Fibroblast of lung (primary cell): ENCODE measurements around the gene HSPA12B. TPM values are rescaled to one million over a fixed set of nuclear protein-coding genes. Genes with fewer than 3 reads are reported as not detected.

Experiments used
- DNase-seq, 2 donors: peaks; one replicate each; pipeline versions ENCODE4 v3.0.0 to v3.0.0-alpha.2; 2010; ENCODE audit warnings: low read depth in 2 of 2
- H2AFZ ChIP-seq: 2 replicates; pipeline ENCODE4 v1.5.1; 2012; ENCODE audit warnings: low read length, control low read depth, inconsistent platforms
- H3K27ac ChIP-seq: 2 replicates; pipeline ENCODE4 v1.5.1; 2011; ENCODE audit warnings: low read length, control low read depth; ENCODE audit not compliant: insufficient read depth
- H3K27me3 ChIP-seq: 2 replicates; pipeline ENCODE4 v1.5.1; 2011; ENCODE audit warnings: mild to moderate bottlenecking, low read length; ENCODE audit not compliant: control insufficient read depth, insufficient read depth
- H3K36me3 ChIP-seq: 2 replicates; pipeline ENCODE4 v1.5.1; 2011; ENCODE audit warnings: low read length; ENCODE audit not compliant: control insufficient read depth, insufficient read depth
- H3K4me1 ChIP-seq: 2 replicates; pipeline ENCODE4 v1.5.1; 2011; ENCODE audit warnings: low read length; ENCODE audit not compliant: control insufficient read depth, insufficient read depth; ENCODE audit errors: extremely low read depth
- H3K4me2 ChIP-seq: 2 replicates; pipeline ENCODE4 v1.5.1; 2011; ENCODE audit warnings: low read length, control low read depth; ENCODE audit not compliant: insufficient read depth; ENCODE audit errors: extremely low read depth
- H3K4me3 ChIP-seq, 4 experiments: fragments of 200-600 bp in 1 of 4; sonication (generic) in 1 of 4; replicated peaks in 1 of 4; 2 replicates each; pipeline ENCODE4 v1.5.1; 2011 to 2016; ENCODE audit warnings: low read length in 4 of 4, low read depth in 3 of 4, mild to moderate bottlenecking in 3 of 4, control low read depth in 2 of 4, inconsistent platforms in 1 of 4, mixed read lengths in 1 of 4; ENCODE audit not compliant: insufficient read depth in 1 of 4; ENCODE audit errors: control extremely low read depth in 1 of 4
- H3K79me2 ChIP-seq: 2 replicates; pipeline ENCODE4 v1.5.1; 2012; ENCODE audit warnings: mild to moderate bottlenecking, low read length, inconsistent platforms; ENCODE audit not compliant: control insufficient read depth, insufficient read depth
- H3K9ac ChIP-seq: 2 replicates; pipeline ENCODE4 v1.5.1; 2011; ENCODE audit warnings: mild to moderate bottlenecking, low read length, control low read depth; ENCODE audit not compliant: insufficient read depth
- H3K9me3 ChIP-seq: 2 replicates; pipeline ENCODE4 v1.5.1; 2012; ENCODE audit warnings: low read depth, low read length; ENCODE audit not compliant: control insufficient read depth, insufficient read depth
- H4K20me1 ChIP-seq: 2 replicates; pipeline ENCODE4 v1.5.1; 2011; ENCODE audit warnings: low read length; ENCODE audit not compliant: control insufficient read depth, insufficient read depth; ENCODE audit errors: extremely low read depth
- CTCF ChIP-seq, 2 donors: IDR thresholded peaks in 1 of 2; conservative IDR thresholded peaks in 1 of 2; 1 replicate in 1 of 2; 2 replicates in 1 of 2; pipeline ENCODE4 v1.5.1; 2011 to 2012; ENCODE audit warnings: low read length in 2 of 2, control low read depth in 1 of 2, inconsistent platforms in 1 of 2, low read depth in 1 of 2, mild to moderate bottlenecking in 1 of 2
- EZH2 ChIP-seq: IDR thresholded peaks from 2 replicates; pipeline ENCODE4 v1.5.1; 2012; ENCODE audit warnings: low read length, control low read depth, mild to moderate bottlenecking; ENCODE audit errors: missing control alignments
- polyA plus RNA-seq, 2 donors: library from polyadenylated mRNA; depleted of rRNA in 1 of 2; stranded (reverse) in 1 of 2; unstranded in 1 of 2; fragments of >200 nt; gene quantifications; 2 replicates each; pipeline ENCODE4 v1.2.1, GENCODE V29; 2011 to 2012; ENCODE audit warnings: missing spikeins in 1 of 2
- total RNA-seq: library from RNA; depleted of rRNA; stranded (reverse); fragments of >200 nt; gene quantifications from 2 replicates; pipeline ENCODE4 v1.2.1, GENCODE V29; 2014

The HSPA12B gene
- total and polyA plus RNA-seq, 2 donors (not counting 1 experiment from before 2014, with no cell fraction given) = 0.02 to 0.17 TPM

GRCh38 chr20:3783068-3783489 is 50.6 kb downstream of the HSPA12B start:
- Histone ChIP-seq H3K4me3 (no peak overlapping the region), H3K79me2 (peaks cover 34% of the 10 kb centered on the region), H3K27ac (no peak overlapping the region), H3K4me2 (peak overlapping the region; percentile 62), H3K36me3 (peaks cover 5% of the 10 kb centered on the region), H3K27me3 (no peaks in the 10 kb centered on the region), H3K4me1 (peaks cover 22% of the 10 kb centered on the region), H2AFZ (no peak overlapping the region), H3K9ac (no peak overlapping the region), H4K20me1 (peaks cover 2% of the 10 kb centered on the region), H3K9me3 (no peaks in the 10 kb centered on the region)
- DNase-seq = no peak
- TF ChIP-seq EZH2 = no peak
- TF ChIP-seq CTCF (conservative IDR thresholded peaks at IDR 0.05 in 1 of 2, IDR thresholded peaks at IDR 0.05 in 1 of 2; ENCODE audit: low read depth in 1 of 2, low read length in 2 of 2) = no peak

GRCh38 chr20:3783511-3784195 is 51.2 kb downstream of the HSPA12B start:
- no peak overlapping the region for H3K27ac ChIP-seq
- peaks cover 5% of the 10 kb centered on the region for H3K36me3 ChIP-seq
- H3K27me3 ChIP-seq = no peaks in the 10 kb centered on the region
- H3K9me3 ChIP-seq = no peaks in the 10 kb centered on the region
- no peak overlapping the region for H3K9ac ChIP-seq
- H4K20me1 ChIP-seq = peaks cover 2% of the 10 kb centered on the region
- H2AFZ ChIP-seq = no peak overlapping the region
- peaks cover 34% of the 10 kb centered on the region for H3K79me2 ChIP-seq
- peak overlapping the region in 1 of 4 experiments; percentile 22 for H3K4me3 ChIP-seq
- TF ChIP-seq CTCF (conservative IDR thresholded peaks at IDR 0.05 in 1 of 2, IDR thresholded peaks at IDR 0.05 in 1 of 2; ENCODE audit: low read depth in 1 of 2, low read length in 2 of 2) (no peak), EZH2 (no peak)
- H3K4me1 ChIP-seq = peaks cover 21% of the 10 kb centered on the region
- DNase-seq = no peak
- H3K4me2 ChIP-seq = peak overlapping the region; percentile 62

DNA sequence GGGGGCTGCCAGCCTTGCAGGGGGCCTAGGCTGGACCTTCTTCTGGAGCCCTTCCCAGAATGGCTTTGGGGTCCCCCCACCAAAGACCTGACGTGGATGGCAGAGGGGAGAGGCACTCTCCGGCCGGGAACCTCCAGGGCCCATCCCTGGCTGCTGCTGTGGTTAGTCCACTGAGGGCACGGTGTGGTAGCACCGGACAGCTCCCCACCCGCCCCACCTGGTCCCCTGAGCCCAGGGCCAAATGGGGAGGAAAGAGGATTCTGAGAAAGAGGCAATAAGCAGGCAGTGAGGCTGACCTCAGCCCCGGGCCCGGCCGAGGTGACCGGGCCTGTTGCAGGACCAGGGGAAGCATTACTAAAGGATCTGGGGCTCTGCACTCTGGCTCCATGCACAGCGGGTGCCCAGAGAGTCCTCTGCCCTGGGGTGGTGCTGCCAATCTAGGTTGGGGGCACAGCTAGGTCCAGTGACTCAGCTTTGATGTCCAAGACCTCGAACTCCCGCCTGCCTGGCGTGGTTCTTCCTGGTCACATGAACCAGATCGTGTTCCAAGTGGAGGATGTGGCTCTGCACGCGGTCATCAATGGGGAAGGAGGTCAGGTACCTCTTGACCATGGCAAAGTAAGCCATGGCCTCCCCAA is 51.9 kb downstream of the HSPA12B start:
- Histone ChIP-seq H3K4me2 (peak overlapping the region; percentile 90), H3K36me3 (peaks cover 5% of the 10 kb centered on the region), H3K9ac (no peak overlapping the region), H2AFZ (no peak overlapping the region), H4K20me1 (peaks cover 2% of the 10 kb centered on the region), H3K79me2 (peaks cover 34% of the 10 kb centered on the region), H3K9me3 (no peaks in the 10 kb centered on the region), H3K27ac (peak overlapping the region; percentile 36), H3K4me1 (peaks cover 21% of the 10 kb centered on the region), H3K4me3 (peak overlapping the region; percentile 49 to 77 (median 68)), H3K27me3 (no peaks in the 10 kb centered on the region)
- no peak for DNase-seq
- no peak for TF ChIP-seq CTCF (conservative IDR thresholded peaks at IDR 0.05 in 1 of 2, IDR thresholded peaks at IDR 0.05 in 1 of 2; ENCODE audit: low read depth in 1 of 2, low read length in 2 of 2)
- no peak for TF ChIP-seq EZH2
